Astrocyte (in vitro differentiated cells and primary cell): ENCODE results near the gene NR4A2. TPM values are rescaled to one million over a fixed set of nuclear protein-coding genes. Genes with fewer than 3 reads are reported as not detected.

ENCODE experiments used
- DNase-seq: peaks from one replicate; pipeline ENCODE4 v3.0.0-alpha.2; 2010; ENCODE audit warnings: low read depth
- FAIRE-seq: peaks from 2 replicates; lab custom pipeline; 2011; peaks lifted over from hg19 to GRCh38; lab: Jason Lieb, UNC
- H2AFZ ChIP-seq: 2 replicates; pipeline ENCODE4 v1.6.0; 2012; ENCODE audit warnings: low read depth, low read length, inconsistent platforms
- H3K27ac ChIP-seq: 2 replicates; pipeline ENCODE4 v1.5.1; 2011; ENCODE audit warnings: low read depth, low read length, inconsistent platforms
- H3K27me3 ChIP-seq: 2 replicates; pipeline ENCODE4 v1.6.0; 2011; ENCODE audit warnings: low read length, inconsistent platforms; ENCODE audit not compliant: insufficient read depth
- H3K36me3 ChIP-seq: 2 replicates; pipeline ENCODE4 v1.5.1; 2011; ENCODE audit warnings: low read length, inconsistent platforms; ENCODE audit not compliant: insufficient read depth
- H3K4me1 ChIP-seq: 2 replicates; pipeline ENCODE4 v1.5.1; 2011; ENCODE audit warnings: low read length, inconsistent platforms; ENCODE audit not compliant: insufficient read depth
- H3K4me2 ChIP-seq: 2 replicates; pipeline ENCODE4 v1.6.0; 2012; ENCODE audit warnings: low read length, inconsistent platforms
- H3K4me3 ChIP-seq: 2 replicates; pipeline ENCODE4 v1.5.1; 2011; ENCODE audit warnings: low read depth, mild to moderate bottlenecking, low read length, inconsistent platforms; ENCODE audit not compliant: insufficient read depth
- H3K79me2 ChIP-seq: 2 replicates; pipeline ENCODE4 v1.6.0; 2012; ENCODE audit warnings: mild to moderate bottlenecking, low read length, inconsistent platforms; ENCODE audit not compliant: insufficient read depth
- H3K9ac ChIP-seq: 2 replicates; pipeline ENCODE4 v1.6.0; 2012; ENCODE audit warnings: mild to moderate bottlenecking, low read length, inconsistent platforms
- H3K9me3 ChIP-seq: 2 replicates; pipeline ENCODE4 v1.5.1; 2012; ENCODE audit warnings: low read depth, mild to moderate bottlenecking, low read length, inconsistent platforms; ENCODE audit not compliant: insufficient read depth
- H4K20me1 ChIP-seq: 2 replicates; pipeline ENCODE4 v1.6.0; 2012; ENCODE audit warnings: low read length, inconsistent platforms; ENCODE audit not compliant: insufficient read depth
- H3K27ac Mint-ChIP-seq: one replicate; pipeline ENCODE4 v1.8.0; 2021; ENCODE audit warnings: mild to moderate bottlenecking, mixed read lengths; ENCODE audit not compliant: unreplicated experiment
- H3K27me3 Mint-ChIP-seq: one replicate; pipeline ENCODE4 v1.8.0; 2021; ENCODE audit warnings: low read depth, mixed read lengths; ENCODE audit not compliant: unreplicated experiment
- H3K36me3 Mint-ChIP-seq: one replicate; pipeline ENCODE4 v1.8.0; 2021; ENCODE audit warnings: low read depth, mixed read lengths; ENCODE audit not compliant: unreplicated experiment
- H3K4me1 Mint-ChIP-seq: one replicate; pipeline ENCODE4 v1.8.0; 2021; ENCODE audit warnings: low read depth, mixed read lengths; ENCODE audit not compliant: unreplicated experiment
- H3K4me3 Mint-ChIP-seq: one replicate; pipeline ENCODE4 v1.8.0; 2021; ENCODE audit warnings: mild to moderate bottlenecking, moderate library complexity, mixed read lengths; ENCODE audit not compliant: unreplicated experiment
- H3K9me3 Mint-ChIP-seq: one replicate; pipeline ENCODE4 v1.8.0; 2021; ENCODE audit warnings: mild to moderate bottlenecking, mixed read lengths; ENCODE audit not compliant: unreplicated experiment
- EZH2 ChIP-seq: IDR thresholded peaks from 2 replicates; pipeline ENCODE4 v1.6.1; 2012; ENCODE audit warnings: mild to moderate bottlenecking, low read length, inconsistent platforms; ENCODE audit not compliant: insufficient read depth
- total RNA-seq: library from RNA; stranded (reverse); gene quantifications from 2 replicates; pipeline ENCODE4 v1.2.1, GENCODE V29; 2021
- TF ChIP-seq, protein P1 (sequence below): IDR thresholded peaks from 2 replicates; pipeline ENCODE4 v1.5.1; 2011; ENCODE audit warnings: low read depth, mild to moderate bottlenecking, inconsistent platforms, low read length, moderate library complexity; ENCODE audit not compliant: insufficient read depth

NR4A2 gene
- total RNA-seq, 1 donor from 2014 or later: 1.3 TPM

GRCh38 chr2:156325688-156326525, 6.6 kb downstream of the NR4A2 start:
- Histone ChIP-seq H4K20me1 (no peaks in the 10 kb centered on the region), H3K27ac (no peak overlapping the region), H3K36me3 (no peaks in the 10 kb centered on the region), H2AFZ (no peak overlapping the region), H3K9me3 (peaks cover 3% of the 10 kb centered on the region), H3K27me3 (peaks cover 98% of the 10 kb centered on the region), H3K4me2 (no peak overlapping the region), H3K79me2 (no peaks in the 10 kb centered on the region), H3K4me3 (no peak overlapping the region), H3K9ac (no peak overlapping the region), H3K4me1 (peaks cover 11% of the 10 kb centered on the region)
- peaks cover 11% of the 10 kb centered on the region for H3K9me3 Mint-ChIP-seq
- no peak overlapping the region for H3K4me3 Mint-ChIP-seq
- peaks cover 5% of the 10 kb centered on the region for H3K36me3 Mint-ChIP-seq
- H3K4me1 Mint-ChIP-seq: no peaks in the 10 kb centered on the region
- TF ChIP-seq, protein P1, sequence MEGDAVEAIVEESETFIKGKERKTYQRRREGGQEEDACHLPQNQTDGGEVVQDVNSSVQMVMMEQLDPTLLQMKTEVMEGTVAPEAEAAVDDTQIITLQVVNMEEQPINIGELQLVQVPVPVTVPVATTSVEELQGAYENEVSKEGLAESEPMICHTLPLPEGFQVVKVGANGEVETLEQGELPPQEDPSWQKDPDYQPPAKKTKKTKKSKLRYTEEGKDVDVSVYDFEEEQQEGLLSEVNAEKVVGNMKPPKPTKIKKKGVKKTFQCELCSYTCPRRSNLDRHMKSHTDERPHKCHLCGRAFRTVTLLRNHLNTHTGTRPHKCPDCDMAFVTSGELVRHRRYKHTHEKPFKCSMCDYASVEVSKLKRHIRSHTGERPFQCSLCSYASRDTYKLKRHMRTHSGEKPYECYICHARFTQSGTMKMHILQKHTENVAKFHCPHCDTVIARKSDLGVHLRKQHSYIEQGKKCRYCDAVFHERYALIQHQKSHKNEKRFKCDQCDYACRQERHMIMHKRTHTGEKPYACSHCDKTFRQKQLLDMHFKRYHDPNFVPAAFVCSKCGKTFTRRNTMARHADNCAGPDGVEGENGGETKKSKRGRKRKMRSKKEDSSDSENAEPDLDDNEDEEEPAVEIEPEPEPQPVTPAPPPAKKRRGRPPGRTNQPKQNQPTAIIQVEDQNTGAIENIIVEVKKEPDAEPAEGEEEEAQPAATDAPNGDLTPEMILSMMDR: no peak
- TF ChIP-seq EZH2: no peak
- peaks cover 18% of the 10 kb centered on the region for H3K27me3 Mint-ChIP-seq
- no peak overlapping the region for H3K27ac Mint-ChIP-seq
- no peak for FAIRE-seq
- DNase-seq: no peak

- Histone ChIP-seq H2AFZ (no peak overlapping the region), H4K20me1 (no peaks in the 10 kb centered on the region), H3K4me2 (no peak overlapping the region), H3K4me3 (no peak overlapping the region), H3K79me2 (no peaks in the 10 kb centered on the region), H3K27ac (no peak overlapping the region), H3K4me1 (peaks cover 22% of the 10 kb centered on the region), H3K9ac (no peak overlapping the region), H3K27me3 (peaks cover 81% of the 10 kb centered on the region), H3K36me3 (no peaks in the 10 kb centered on the region), H3K9me3 (peaks cover 7% of the 10 kb centered on the region)
- Mint-ChIP-seq H3K4me3 (no peak overlapping the region), H3K9me3 (peaks cover 6% of the 10 kb centered on the region), H3K36me3 (no peaks in the 10 kb centered on the region), H3K4me1 (no peaks in the 10 kb centered on the region), H3K27ac (no peak overlapping the region), H3K27me3 (peaks cover 14% of the 10 kb centered on the region)
- no peak for DNase-seq
- FAIRE-seq: no peak
- no peak for TF ChIP-seq EZH2
These were observed 8.8 kb downstream of the NR4A2 start for GRCh38 chr2:156323754-156324153.

DNA sequence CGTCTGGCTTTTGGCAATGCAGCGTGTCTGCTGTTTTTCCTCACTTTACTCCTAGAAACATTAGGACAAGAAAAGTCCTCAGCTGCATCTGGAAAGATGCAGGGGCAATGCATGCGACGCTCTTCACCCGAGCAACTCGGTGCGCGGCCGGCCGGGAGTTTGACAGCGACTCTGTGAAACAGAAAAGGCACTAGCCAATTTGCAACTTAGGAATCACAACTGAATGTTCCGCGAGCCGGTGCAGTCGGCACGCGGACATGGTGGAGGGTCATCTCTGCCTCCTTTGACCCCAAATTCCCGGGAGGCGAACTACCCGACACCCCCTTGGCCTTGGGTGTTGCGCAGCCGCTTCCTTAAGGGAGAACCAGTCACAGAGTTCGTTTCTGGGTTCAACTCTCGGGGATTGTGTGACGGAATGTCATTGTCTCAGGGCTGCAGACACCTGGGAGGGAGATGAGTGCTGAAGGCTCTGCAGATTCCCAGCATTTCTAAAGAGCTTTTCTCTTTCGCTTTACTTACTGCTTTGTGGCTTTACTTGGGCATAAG, 9.8 kb downstream of the NR4A2 start:
- Histone ChIP-seq H3K4me2 (peak overlapping the region; percentile 82), H2AFZ (no peak overlapping the region), H3K9me3 (peaks cover 7% of the 10 kb centered on the region), H4K20me1 (no peaks in the 10 kb centered on the region), H3K79me2 (no peaks in the 10 kb centered on the region), H3K27ac (no peak overlapping the region), H3K36me3 (no peaks in the 10 kb centered on the region), H3K27me3 (peaks cover 75% of the 10 kb centered on the region), H3K4me3 (peak overlapping the region; percentile 29), H3K4me1 (peaks cover 22% of the 10 kb centered on the region), H3K9ac (no peak overlapping the region)
- TF ChIP-seq, protein P1: no peak
- TF ChIP-seq EZH2: peak; percentile 86
- DNase-seq (no peak), FAIRE-seq (no peak)
- Mint-ChIP-seq H3K9me3 (peaks cover 3% of the 10 kb centered on the region), H3K4me3 (no peak overlapping the region), H3K4me1 (no peaks in the 10 kb centered on the region), H3K36me3 (no peaks in the 10 kb centered on the region), H3K27ac (no peak overlapping the region), H3K27me3 (peaks cover 10% of the 10 kb centered on the region)
